ENCODE data around the gene COL6A3. TPM values are rescaled to one million over a fixed set of nuclear protein-coding genes. Genes with fewer than 3 reads are reported as not detected.

Gene COL6A3
- polyA plus RNA-seq, 2 of the 4 experiments (the other 2 are of a cell fraction): 0.10 to 0.28 TPM

GRCh38 chr2:237378650-237379049 lies 35.3 kb downstream of the COL6A3 start:
- Histone ChIP-seq H3K4me1 (no peaks in the 10 kb centered on the region), H3K9me3 (peaks cover 20% of the 10 kb centered on the region; the same call in 1 of the 3 replicates), H3K4me3 (no peak overlapping the region), H3K4me2 (no peak overlapping the region), H3K27ac (no peak overlapping the region)
- ATAC-seq (no peak), FAIRE-seq (no peak), DNase-seq (ENCODE audit: low read depth in 1 of 2, low spot score in 1 of 2) (no peak)
- CTCF ChIA-PET: interaction anchor here (1.6 kb wide), 1 partner anchor 8 kb away, joined by 4 read pairs; no protein-coding TSS in a partner anchor
- POLR2A ChIA-PET: no interaction called here
- TF ChIP-seq KDM1A (IDR thresholded peaks at IDR 0.05; ENCODE audit: low read depth): no peak
- TF ChIP-seq EHF (CRISPR knock-in tag; IDR thresholded peaks at IDR 0.05): no peak
- TF ChIP-seq, protein P1, sequence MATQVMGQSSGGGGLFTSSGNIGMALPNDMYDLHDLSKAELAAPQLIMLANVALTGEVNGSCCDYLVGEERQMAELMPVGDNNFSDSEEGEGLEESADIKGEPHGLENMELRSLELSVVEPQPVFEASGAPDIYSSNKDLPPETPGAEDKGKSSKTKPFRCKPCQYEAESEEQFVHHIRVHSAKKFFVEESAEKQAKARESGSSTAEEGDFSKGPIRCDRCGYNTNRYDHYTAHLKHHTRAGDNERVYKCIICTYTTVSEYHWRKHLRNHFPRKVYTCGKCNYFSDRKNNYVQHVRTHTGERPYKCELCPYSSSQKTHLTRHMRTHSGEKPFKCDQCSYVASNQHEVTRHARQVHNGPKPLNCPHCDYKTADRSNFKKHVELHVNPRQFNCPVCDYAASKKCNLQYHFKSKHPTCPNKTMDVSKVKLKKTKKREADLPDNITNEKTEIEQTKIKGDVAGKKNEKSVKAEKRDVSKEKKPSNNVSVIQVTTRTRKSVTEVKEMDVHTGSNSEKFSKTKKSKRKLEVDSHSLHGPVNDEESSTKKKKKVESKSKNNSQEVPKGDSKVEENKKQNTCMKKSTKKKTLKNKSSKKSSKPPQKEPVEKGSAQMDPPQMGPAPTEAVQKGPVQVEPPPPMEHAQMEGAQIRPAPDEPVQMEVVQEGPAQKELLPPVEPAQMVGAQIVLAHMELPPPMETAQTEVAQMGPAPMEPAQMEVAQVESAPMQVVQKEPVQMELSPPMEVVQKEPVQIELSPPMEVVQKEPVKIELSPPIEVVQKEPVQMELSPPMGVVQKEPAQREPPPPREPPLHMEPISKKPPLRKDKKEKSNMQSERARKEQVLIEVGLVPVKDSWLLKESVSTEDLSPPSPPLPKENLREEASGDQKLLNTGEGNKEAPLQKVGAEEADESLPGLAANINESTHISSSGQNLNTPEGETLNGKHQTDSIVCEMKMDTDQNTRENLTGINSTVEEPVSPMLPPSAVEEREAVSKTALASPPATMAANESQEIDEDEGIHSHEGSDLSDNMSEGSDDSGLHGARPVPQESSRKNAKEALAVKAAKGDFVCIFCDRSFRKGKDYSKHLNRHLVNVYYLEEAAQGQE (IDR thresholded peaks at IDR 0.05): no peak
- TF ChIP-seq POLR2A (IDR thresholded peaks at IDR 0.05; ENCODE audit: low read length): no peak
- no peak for TF ChIP-seq CHD2 (IDR thresholded peaks at IDR 0.05; ENCODE audit: low read length, partially characterized antibody)
- TF ChIP-seq FOSL2 (IDR thresholded peaks at IDR 0.05): no peak
- TF ChIP-seq FOSL2 (CRISPR knock-in tag; IDR thresholded peaks at IDR 0.05): no peak
- TF ChIP-seq, protein P2, sequence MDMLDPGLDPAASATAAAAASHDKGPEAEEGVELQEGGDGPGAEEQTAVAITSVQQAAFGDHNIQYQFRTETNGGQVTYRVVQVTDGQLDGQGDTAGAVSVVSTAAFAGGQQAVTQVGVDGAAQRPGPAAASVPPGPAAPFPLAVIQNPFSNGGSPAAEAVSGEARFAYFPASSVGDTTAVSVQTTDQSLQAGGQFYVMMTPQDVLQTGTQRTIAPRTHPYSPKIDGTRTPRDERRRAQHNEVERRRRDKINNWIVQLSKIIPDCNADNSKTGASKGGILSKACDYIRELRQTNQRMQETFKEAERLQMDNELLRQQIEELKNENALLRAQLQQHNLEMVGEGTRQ (IDR thresholded peaks at IDR 0.05): no peak
- TF ChIP-seq SREBF2 (IDR thresholded peaks at IDR 0.05): no peak
- no peak for TF ChIP-seq ZFP36 (IDR thresholded peaks at IDR 0.05; ENCODE audit: borderline replicate concordance, partially characterized antibody)
- TF ChIP-seq CEBPB (IDR thresholded peaks at IDR 0.05): no peak
- no peak for TF ChIP-seq RNF2 (IDR thresholded peaks at IDR 0.05; ENCODE audit: borderline replicate concordance, low read depth)
- TF ChIP-seq MYC (IDR thresholded peaks at IDR 0.05; ENCODE audit: borderline replicate concordance, low read length): no peak
- no peak for TF ChIP-seq ZSCAN20 (CRISPR knock-in tag; IDR thresholded peaks at IDR 0.05)
- TF ChIP-seq NPAS2 (CRISPR knock-in tag; IDR thresholded peaks at IDR 0.05; ENCODE audit: borderline replicate concordance): no peak
- no peak for TF ChIP-seq FOXS1 (CRISPR knock-in tag; IDR thresholded peaks at IDR 0.05)
- no peak for TF ChIP-seq JUN (IDR thresholded peaks at IDR 0.05)
- TF ChIP-seq FOSB (CRISPR knock-in tag; IDR thresholded peaks at IDR 0.05): no peak
- TF ChIP-seq EP300 (IDR thresholded peaks at IDR 0.05): no peak
- no peak for TF ChIP-seq HOXA7 (CRISPR knock-in tag; IDR thresholded peaks at IDR 0.05)
- WGBS (ENCODE audit: missing lambda C conversion rate): 70% methylated on average over 11 of the region's 11 CpGs

GRCh38 chr2:237374284-237375060 lies 39.5 kb downstream of the COL6A3 start:
- H3K27ac ChIP-seq: no peak overlapping the region
- TF ChIP-seq MAZ (IDR thresholded peaks at IDR 0.05; ENCODE audit: borderline replicate concordance, low read depth, low read length) (no peak), RCOR1 (IDR thresholded peaks at IDR 0.05; ENCODE audit: low read depth, low read length) (no peak), JUNB (IDR thresholded peaks at IDR 0.05) (no peak)
- TF ChIP-seq, protein P2 (IDR thresholded peaks at IDR 0.05): no peak
- TF ChIP-seq, protein P1 (IDR thresholded peaks at IDR 0.05): no peak
- ChIA-PET CTCF (no interaction called here), POLR2A (no interaction called here)
- H3K4me1 ChIP-seq: no peaks in the 10 kb centered on the region
- peaks cover 16% of the 10 kb centered on the region; the same call in 1 of the 3 replicates for H3K9me3 ChIP-seq
- WGBS (ENCODE audit: missing lambda C conversion rate): 70% methylated on average over 35 of the region's 35 CpGs
- no peak overlapping the region for H3K4me3 ChIP-seq
- FAIRE-seq (no peak), ATAC-seq (no peak), DNase-seq (ENCODE audit: low read depth in 1 of 2, low spot score in 1 of 2) (no peak)
- H3K4me2 ChIP-seq: no peak overlapping the region
